GM19238 (cell line): ENCODE data around the gene MLIP.

Experiments used
- DNase-seq: peaks from one replicate; pipeline ENCODE4 v3.0.0; 2011; ENCODE audit warnings: low spot score; ENCODE audit not compliant: insufficient read length

Gene MLIP

GRCh38 chr6:54282186-54282585 lies 170.9 kb downstream of the MLIP start:
- no peak for DNase-seq

- DNase-seq, result no peak
Observed at GRCh38 chr6:54284161-54284860, 173.1 kb downstream of the MLIP start.

GRCh38 chr6:54285595-54285994 lies 174.4 kb downstream of the MLIP start:
- no peak for DNase-seq

GRCh38 chr6:54286141-54286540 lies 174.9 kb downstream of the MLIP start:
- DNase-seq, result no peak

- no peak for DNase-seq
Observed at GRCh38 chr6:54288474-54288873, 177.2 kb downstream of the MLIP start.

- no peak for DNase-seq
Observed at GRCh38 chr6:54289426-54289825, 178.2 kb downstream of the MLIP start.

GRCh38 chr6:54291146-54291545 lies 179.9 kb downstream of the MLIP start:
- no peak for DNase-seq

- peak; percentile 13 for DNase-seq
Observed at GRCh38 chr6:54291738-54292137, 180.5 kb downstream of the MLIP start.

- no peak for DNase-seq
Observed at GRCh38 chr6:54294965-54295532, 183.8 kb downstream of the MLIP start.

- DNase-seq, result no peak
Observed at GRCh38 chr6:54299542-54300269, 188.5 kb downstream of the MLIP start.

- DNase-seq, result no peak
Observed at GRCh38 chr6:54301770-54302169, 190.5 kb downstream of the MLIP start.

GRCh38 chr6:54307439-54307910 lies 196.2 kb downstream of the MLIP start:
- DNase-seq, result no peak

- DNase-seq, result no peak
Observed at GRCh38 chr6:54308289-54308985, 197.2 kb downstream of the MLIP start, which contains the start of gene TINAG. TSS of gene TINAG (plus strand) at chr6:54308441. CDS start at chr6:54308551, 110 bp downstream.

GRCh38 chr6:54308986-54309315 lies 197.7 kb downstream of the MLIP start:
- DNase-seq, result no peak

GRCh38 chr6:54310377-54311152 lies 199.3 kb downstream of the MLIP start:
- DNase-seq, result no peak

GRCh38 chr6:54315656-54316055 lies 204.4 kb downstream of the MLIP start:
- DNase-seq, result no peak
